ENCODE measurements around the gene DRC7. TPM values are rescaled to one million over a fixed set of nuclear protein-coding genes. Genes with fewer than 3 reads are reported as not detected.

Gene DRC7
- polyA plus RNA-seq, 1 donor from 2014 or later = 1.4 TPM

- Histone ChIP-seq H3K27ac (ENCODE audit: low read length) (no peak overlapping the region), H3K9ac (ENCODE audit: low read length) (no peak overlapping the region), H4K20me1 (ENCODE audit: insufficient read depth) (no peaks in the 10 kb centered on the region), H3K79me2 (replicated peaks; ENCODE audit: insufficient read depth, low read length) (no peaks in the 10 kb centered on the region), H2AFZ (ENCODE audit: low read depth, low read length) (no peak overlapping the region), H3K9me3 (ENCODE audit: low read length) (no peaks in the 10 kb centered on the region), H3F3A (ENCODE audit: insufficient read depth, low read length, poor library complexity, severe bottlenecking) (no peaks in the 10 kb centered on the region), H3K27me3 (ENCODE audit: insufficient read depth, low read depth, low read length) (no peaks in the 10 kb centered on the region), H3K4me2 (ENCODE audit: low read length) (no peak overlapping the region), H3K9me2 (ENCODE audit: insufficient read depth, low read length) (no peaks in the 10 kb centered on the region), H3K36me3 (ENCODE audit: insufficient read depth, low read length) (peaks cover 22% of the 10 kb centered on the region), H3K4me3 (ENCODE audit: low read length) (no peak overlapping the region)
- no peak for TF ChIP-seq EP300 (conservative IDR thresholded peaks at IDR 0.05; ENCODE audit: poor library complexity, severe bottlenecking)
- no peak for TF ChIP-seq EZH2 (IDR thresholded peaks at IDR 0.05; ENCODE audit: borderline replicate concordance, insufficient read depth, low read length, poor library complexity, severe bottlenecking)
Observed at GRCh38 chr16:57663917-57664661, 30.5 kb upstream of the DRC7 start.

DNA sequence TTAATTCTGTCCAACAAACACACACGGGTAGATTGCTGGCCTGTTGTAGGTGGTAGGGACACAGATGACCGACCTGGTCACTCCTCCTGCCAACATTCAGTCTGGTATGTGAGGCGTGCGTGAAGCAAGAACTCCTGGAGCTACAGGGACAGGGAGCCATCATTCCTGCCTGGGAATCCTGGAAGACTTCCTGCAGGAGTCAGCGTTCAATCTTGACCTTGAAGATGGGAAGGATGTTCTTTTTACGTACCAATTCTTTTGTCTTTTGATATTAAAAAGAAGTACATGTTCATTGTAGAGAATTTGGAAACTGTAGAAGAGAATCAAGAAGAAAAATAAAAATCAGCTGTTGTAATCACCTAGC, 30.0 kb upstream of the DRC7 start:
- Histone ChIP-seq H2AFZ (ENCODE audit: low read depth, low read length) (no peak overlapping the region), H3K9me2 (ENCODE audit: insufficient read depth, low read length) (no peaks in the 10 kb centered on the region), H3K4me2 (ENCODE audit: low read length) (no peak overlapping the region), H3K36me3 (ENCODE audit: insufficient read depth, low read length) (peaks cover 20% of the 10 kb centered on the region), H3K27ac (ENCODE audit: low read length) (no peak overlapping the region), H3K79me2 (replicated peaks; ENCODE audit: insufficient read depth, low read length) (no peaks in the 10 kb centered on the region), H3K9ac (ENCODE audit: low read length) (no peak overlapping the region), H4K20me1 (ENCODE audit: insufficient read depth) (no peaks in the 10 kb centered on the region), H3K4me3 (ENCODE audit: low read length) (no peak overlapping the region), H3K27me3 (ENCODE audit: insufficient read depth, low read depth, low read length) (no peaks in the 10 kb centered on the region), H3F3A (ENCODE audit: insufficient read depth, low read length, poor library complexity, severe bottlenecking) (no peaks in the 10 kb centered on the region), H3K9me3 (ENCODE audit: low read length) (no peaks in the 10 kb centered on the region)
- TF ChIP-seq RAD21 (conservative IDR thresholded peaks at IDR 0.05) = no peak
- no peak for TF ChIP-seq SMC3 (conservative IDR thresholded peaks at IDR 0.05; ENCODE audit: poor library complexity)
- no peak for TF ChIP-seq EP300 (conservative IDR thresholded peaks at IDR 0.05; ENCODE audit: poor library complexity, severe bottlenecking)
- no peak for TF ChIP-seq EZH2 (IDR thresholded peaks at IDR 0.05; ENCODE audit: borderline replicate concordance, insufficient read depth, low read length, poor library complexity, severe bottlenecking)
- TF ChIP-seq REST (IDR thresholded peaks at IDR 0.05; ENCODE audit: borderline replicate concordance) = no peak
- no peak for TF ChIP-seq POLR2AphosphoS5 (IDR thresholded peaks at IDR 0.05)
- no peak for TF ChIP-seq TAF1 (IDR thresholded peaks at IDR 0.05; ENCODE audit: low read depth)
- TF ChIP-seq CTCF (IDR thresholded peaks at IDR 0.05; ENCODE audit: poor library complexity, severe bottlenecking) = no peak
- no peak for TF ChIP-seq MXI1 (conservative IDR thresholded peaks at IDR 0.05; ENCODE audit: poor library complexity, severe bottlenecking)

Data from neural cell (in vitro differentiated cells).